ENCODE measurements around the gene CLEC4G. TPM values are rescaled to one million over a fixed set of nuclear protein-coding genes. Genes with fewer than 3 reads are reported as not detected.

CLEC4G gene
- total RNA-seq, 1 experiment from 2014 or later = not detected

- Histone ChIP-seq H3K4me3 (no peak within 1 kb of the TSS), H3F3A (ENCODE audit: insufficient read depth, low read depth) (no peaks in the 10 kb centered on the region), H3K36me3 (ENCODE audit: low read depth) (no peaks in the 10 kb centered on the region), H3K9me3 (ENCODE audit: insufficient read depth, low read depth) (peaks cover 7% of the 10 kb centered on the region; the same call in 1 of the 2 replicates), H3K9me2 (ENCODE audit: insufficient read depth) (no peaks in the 10 kb centered on the region), H4K20me1 (ENCODE audit: insufficient read depth) (no peaks in the 10 kb centered on the region), H3K4me1 (replicated peaks; ENCODE audit: insufficient read depth) (no peaks in the 10 kb centered on the region), H3K27me3 (ENCODE audit: insufficient read depth, low read depth) (peaks cover 20% of the 10 kb centered on the region), H2AFZ (no peak within 1 kb of the TSS), H3K4me2 (no peak within 1 kb of the TSS), H3K79me2 (ENCODE audit: low read depth) (no peaks in the 10 kb centered on the region), H3K27ac (no peak within 1 kb of the TSS)
- intact Hi-C loops (cut with micrococcal nuclease; ENCODE audit: unreplicated experiment) = no loop called here
- BruUV-seq (replicated peaks) = no TSS peak
- no peak for TF ChIP-seq CTCF (conservative IDR thresholded peaks at IDR 0.05)
- no peak for TF ChIP-seq EZH2 (IDR thresholded peaks at IDR 0.05; ENCODE audit: low read depth)
- CTCF ChIA-PET = no interaction called here
- POLR2A ChIA-PET (ENCODE audit: unreplicated experiment) = no interaction called here
- no peak for DNase-seq
Measured at GRCh38 chr19:7762719-7763293, 30.9 kb upstream of the CLEC4G start, which contains the start of gene CLEC4M. TSS of gene CLEC4M (plus strand) at chr19:7763243. CDS start at chr19:7763267, 24 bp downstream.

- H3K27me3 ChIP-seq (ENCODE audit: insufficient read depth, low read depth) = peaks cover 13% of the 10 kb centered on the region; the same call in 1 of the 2 replicates
- no peaks in the 10 kb centered on the region for H4K20me1 ChIP-seq (ENCODE audit: insufficient read depth)
- H3K27ac ChIP-seq = no peak overlapping the region
- H2AFZ ChIP-seq = no peak overlapping the region
- intact Hi-C loops (cut with micrococcal nuclease; ENCODE audit: unreplicated experiment) = no loop called here
- H3F3A ChIP-seq (ENCODE audit: insufficient read depth, low read depth) = no peaks in the 10 kb centered on the region
- no peak overlapping the region for H3K4me3 ChIP-seq
- DNase-seq = no peak
- no peak overlapping the region for H3K4me2 ChIP-seq
- H3K79me2 ChIP-seq (ENCODE audit: low read depth) = no peaks in the 10 kb centered on the region
- TF ChIP-seq CTCF (conservative IDR thresholded peaks at IDR 0.05) = no peak
- no peak for TF ChIP-seq EZH2 (IDR thresholded peaks at IDR 0.05; ENCODE audit: low read depth)
- no peaks in the 10 kb centered on the region for H3K9me2 ChIP-seq (ENCODE audit: insufficient read depth)
- POLR2A ChIA-PET (ENCODE audit: unreplicated experiment) = no interaction called here
- BruUV-seq (replicated peaks) = no TSS peak
- CTCF ChIA-PET = no interaction called here
- H3K4me1 ChIP-seq (replicated peaks; ENCODE audit: insufficient read depth) = no peaks in the 10 kb centered on the region
- H3K36me3 ChIP-seq (ENCODE audit: low read depth) = no peaks in the 10 kb centered on the region
- peaks cover 21% of the 10 kb centered on the region for H3K9me3 ChIP-seq (ENCODE audit: insufficient read depth, low read depth)
Measured at GRCh38 chr19:7759156-7759555, 27.2 kb upstream of the CLEC4G start.

- Histone ChIP-seq H3K79me2 (ENCODE audit: low read depth) (no peaks in the 10 kb centered on the region), H3K36me3 (ENCODE audit: low read depth) (no peaks in the 10 kb centered on the region), H3K4me1 (replicated peaks; ENCODE audit: insufficient read depth) (no peaks in the 10 kb centered on the region), H3K9me2 (ENCODE audit: insufficient read depth) (no peaks in the 10 kb centered on the region), H2AFZ (no peak overlapping the region), H3K9me3 (ENCODE audit: insufficient read depth, low read depth) (peaks cover 21% of the 10 kb centered on the region), H3K27me3 (ENCODE audit: insufficient read depth, low read depth) (peaks cover 10% of the 10 kb centered on the region; the same call in 1 of the 2 replicates), H4K20me1 (ENCODE audit: insufficient read depth) (no peaks in the 10 kb centered on the region), H3K4me3 (no peak overlapping the region), H3K4me2 (no peak overlapping the region), H3F3A (ENCODE audit: insufficient read depth, low read depth) (no peaks in the 10 kb centered on the region), H3K27ac (no peak overlapping the region)
- no peak for DNase-seq
- ChIA-PET POLR2A (ENCODE audit: unreplicated experiment) (no interaction called here), CTCF (no interaction called here)
- no TSS peak for BruUV-seq (replicated peaks)
- intact Hi-C loops (cut with micrococcal nuclease; ENCODE audit: unreplicated experiment) = no loop called here
- TF ChIP-seq EZH2 (IDR thresholded peaks at IDR 0.05; ENCODE audit: low read depth) (no peak), CTCF (conservative IDR thresholded peaks at IDR 0.05) (no peak)
Measured at GRCh38 chr19:7757358-7757757, 25.4 kb upstream of the CLEC4G start.
